RWPE1 (cell line): ENCODE results near the gene CDC25B.

Experiments
- CTCF ChIA-PET: fragments of 350-600 bp; sonication (Branson Sonifier 250); formaldehyde crosslinking; extraction: SDS; loops from one replicate; lab custom pipeline; 2021; lab: Yijun Ruan, JAX
- POLR2A ChIA-PET: fragments of 400-600 bp; formaldehyde crosslinking; extraction: SDS; loops from one replicate; lab custom pipeline; 2020; ENCODE audit warnings: antibody characterized with exemption; ENCODE audit not compliant: low non-redundant PET; lab: Yijun Ruan, JAX
- DNase-seq: peaks from one replicate; pipeline ENCODE4 v3.0.0; 2012; ENCODE audit warnings: low spot score
- H3K27ac ChIP-seq: fragments of 450-650 bp; 2 replicates; pipeline ENCODE4 v1.5.1; 2017
- TF ChIP-seq, protein P1 (sequence below): fragments of 450-650 bp; conservative IDR thresholded peaks from 2 replicates; pipeline ENCODE4 v1.5.1; 2017; ENCODE audit warnings: low read depth, mild to moderate bottlenecking

The CDC25B gene

DNA sequence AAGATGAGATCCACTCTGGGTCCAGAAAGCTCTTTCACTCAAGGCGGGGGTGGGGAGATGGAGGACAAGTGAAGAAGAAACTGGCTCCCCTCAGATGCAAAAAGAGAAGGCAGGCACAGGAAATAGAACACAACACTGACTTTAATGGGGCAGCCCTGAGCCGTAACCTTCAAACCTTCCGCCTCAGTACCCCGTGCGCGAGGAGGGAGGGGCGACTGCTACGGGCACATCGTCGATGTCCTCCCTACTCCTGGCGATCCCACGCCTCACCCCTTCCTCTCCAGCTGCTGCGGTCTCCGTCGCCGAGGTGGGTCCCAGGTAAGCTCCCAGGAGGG is 18.8 kb upstream of the CDC25B start:
- POLR2A ChIA-PET = no interaction called here
- peak overlapping the region; percentile 3; the same call in 1 of the 2 replicates for H3K27ac ChIP-seq
- CTCF ChIA-PET = interaction anchor here (0.9 to 3.4 kb wide), 2 partner anchors 9 to 101 kb away, joined by 5 to 18 read pairs; no protein-coding TSS in a partner anchor
- DNase-seq = no peak
- TF ChIP-seq, protein P1, sequence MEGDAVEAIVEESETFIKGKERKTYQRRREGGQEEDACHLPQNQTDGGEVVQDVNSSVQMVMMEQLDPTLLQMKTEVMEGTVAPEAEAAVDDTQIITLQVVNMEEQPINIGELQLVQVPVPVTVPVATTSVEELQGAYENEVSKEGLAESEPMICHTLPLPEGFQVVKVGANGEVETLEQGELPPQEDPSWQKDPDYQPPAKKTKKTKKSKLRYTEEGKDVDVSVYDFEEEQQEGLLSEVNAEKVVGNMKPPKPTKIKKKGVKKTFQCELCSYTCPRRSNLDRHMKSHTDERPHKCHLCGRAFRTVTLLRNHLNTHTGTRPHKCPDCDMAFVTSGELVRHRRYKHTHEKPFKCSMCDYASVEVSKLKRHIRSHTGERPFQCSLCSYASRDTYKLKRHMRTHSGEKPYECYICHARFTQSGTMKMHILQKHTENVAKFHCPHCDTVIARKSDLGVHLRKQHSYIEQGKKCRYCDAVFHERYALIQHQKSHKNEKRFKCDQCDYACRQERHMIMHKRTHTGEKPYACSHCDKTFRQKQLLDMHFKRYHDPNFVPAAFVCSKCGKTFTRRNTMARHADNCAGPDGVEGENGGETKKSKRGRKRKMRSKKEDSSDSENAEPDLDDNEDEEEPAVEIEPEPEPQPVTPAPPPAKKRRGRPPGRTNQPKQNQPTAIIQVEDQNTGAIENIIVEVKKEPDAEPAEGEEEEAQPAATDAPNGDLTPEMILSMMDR = no peak

DNA sequence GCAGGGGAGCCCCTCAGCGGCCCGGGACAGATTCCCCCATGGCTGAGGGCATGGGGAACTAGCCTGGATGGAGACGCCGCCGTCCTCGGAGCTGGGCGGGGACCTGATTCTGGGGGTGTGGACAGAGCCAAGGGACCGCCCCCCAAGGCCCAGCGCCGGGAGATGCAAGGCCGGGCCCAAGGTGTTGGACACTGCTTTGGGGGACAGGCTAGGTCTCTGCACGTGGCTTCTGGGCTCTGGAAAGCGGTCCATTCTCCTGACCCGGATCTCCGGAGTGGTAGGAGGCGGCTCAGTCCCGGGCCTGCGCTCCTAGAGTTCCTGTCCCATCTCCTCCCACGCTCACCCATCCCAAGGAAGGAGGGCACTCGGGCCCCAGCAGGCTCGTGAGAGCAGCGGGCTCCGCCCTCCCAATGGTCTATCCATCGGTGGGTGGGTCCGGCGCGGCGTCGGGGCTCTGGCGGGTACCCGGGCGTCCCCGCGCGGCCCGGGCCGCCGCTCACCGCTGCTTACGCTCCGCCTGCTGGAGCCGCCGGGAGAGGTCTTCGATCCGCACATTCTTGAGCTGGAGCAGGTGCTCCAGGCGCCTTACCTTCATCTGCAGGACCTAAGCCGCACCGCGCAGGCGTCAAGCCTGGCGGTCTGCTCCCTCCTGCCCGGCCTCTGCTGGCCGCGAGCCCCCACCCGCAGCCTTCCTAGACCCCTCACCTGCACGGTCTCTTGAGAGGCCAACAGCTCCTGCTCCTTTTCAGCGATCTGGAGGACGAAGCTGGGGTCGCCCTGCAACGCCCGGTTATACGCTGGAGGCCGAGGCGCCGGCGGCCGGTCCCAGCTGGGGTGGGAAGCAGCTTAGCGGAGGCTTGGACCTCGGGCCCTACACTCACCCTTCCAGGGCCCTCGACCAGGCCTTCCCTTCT is 18.1 kb upstream of the CDC25B start:
- TF ChIP-seq, protein P1 = no peak
- peak overlapping the region; percentile 3; the same call in 1 of the 2 replicates for H3K27ac ChIP-seq
- POLR2A ChIA-PET = interaction anchor here (0.6 kb wide), 1 partner anchor 35 kb away, joined by 4 read pairs; no protein-coding TSS in a partner anchor
- CTCF ChIA-PET = interaction anchor here (0.8 to 3.4 kb wide), 6 partner anchors 8 to 101 kb away, joined by 3 to 18 read pairs (median 5); partner anchors contain the start of genes AP5S1 and CENPB
- peak; percentile 63 for DNase-seq

DNA sequence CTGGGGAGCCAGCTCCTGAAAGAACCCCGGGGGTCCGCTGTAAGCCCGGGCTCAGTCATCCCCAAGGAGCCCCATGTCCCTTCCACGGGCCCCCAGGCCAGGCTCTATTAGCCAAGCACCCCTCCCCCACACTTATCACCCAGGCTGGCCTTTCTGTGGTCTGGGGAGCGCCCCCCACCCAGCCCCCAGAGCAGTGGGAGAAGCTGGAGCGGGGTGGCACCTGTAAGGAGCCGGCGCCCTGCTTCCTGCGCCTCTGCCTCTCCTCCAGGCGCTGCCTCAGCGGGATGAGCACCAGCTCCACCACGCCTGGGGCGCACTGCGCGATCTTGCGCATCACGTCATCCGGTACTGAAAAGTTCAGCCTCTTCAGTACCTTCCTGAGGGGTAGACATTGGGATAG is 17.1 kb upstream of the CDC25B start:
- TF ChIP-seq, protein P1 = no peak
- CTCF ChIA-PET = interaction anchor here (0.5 to 3.4 kb wide), 6 partner anchors 10 to 237 kb away, joined by 3 to 18 read pairs (median 5); partner anchors contain the start of gene AP5S1
- no peak overlapping the region for H3K27ac ChIP-seq
- no peak for DNase-seq
- POLR2A ChIA-PET = interaction anchor here (0.6 kb wide), 1 partner anchor 36 kb away, joined by 4 read pairs; no protein-coding TSS in a partner anchor

DNA sequence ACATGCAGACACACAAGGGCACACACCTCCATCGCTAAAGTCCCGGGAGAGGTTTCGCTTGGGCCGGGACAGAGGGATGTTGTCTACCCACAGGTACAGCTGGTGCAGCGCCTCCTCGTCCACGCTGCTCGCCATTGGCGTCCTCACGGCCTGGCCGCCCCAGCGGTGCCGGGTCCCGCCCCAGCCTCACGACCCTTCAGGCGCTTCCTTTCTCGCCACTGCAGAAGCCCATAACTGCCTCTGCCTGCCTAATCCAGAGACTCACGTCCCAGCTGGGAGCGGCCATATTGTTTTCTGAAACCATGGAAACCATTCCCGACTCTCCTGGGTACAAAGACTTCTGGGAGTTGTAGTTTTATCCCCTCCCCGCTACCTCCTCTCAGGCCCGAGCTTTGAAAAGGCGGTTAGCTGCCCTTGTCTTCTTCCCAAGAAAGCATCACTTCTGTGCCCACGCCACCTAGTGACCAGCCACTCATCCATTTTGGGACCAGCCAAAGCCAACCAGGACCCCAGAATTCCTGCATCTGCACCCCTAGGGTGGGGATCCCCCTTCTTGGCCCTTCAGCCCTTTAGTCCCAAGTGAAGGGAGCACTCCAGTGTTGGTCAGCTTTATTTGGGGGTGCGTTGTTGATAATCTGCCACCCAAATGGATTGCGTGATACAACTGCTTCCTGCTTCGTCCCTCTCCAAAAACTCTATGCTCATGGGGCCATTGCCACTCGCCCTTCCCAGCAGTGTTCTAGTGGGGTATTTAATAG is 14.8 kb upstream of the CDC25B start, which contains the start of gene SPEF1:
SPEF1 (minus strand) TSS at position 296 of the 758 bp plus-strand sequence; CDS start at position 135, 161 bp downstream.
- POLR2A ChIA-PET = interaction anchor here (0.5 to 0.8 kb wide), 3 partner anchors 13 to 844 kb away, joined by 3 to 5 read pairs (median 3); partner anchors contain the start of gene ADISSP
- CTCF ChIA-PET = interaction anchor here (0.8 to 1.3 kb wide), 3 partner anchors 10 to 39 kb away, joined by 3 to 9 read pairs (median 4); partner anchors contain the start of genes ADISSP and AP5S1
- peak within 1 kb of the TSS; percentile 83 for H3K27ac ChIP-seq
- TF ChIP-seq, protein P1 = peak; percentile 81
- DNase-seq = peak; percentile 98

DNA sequence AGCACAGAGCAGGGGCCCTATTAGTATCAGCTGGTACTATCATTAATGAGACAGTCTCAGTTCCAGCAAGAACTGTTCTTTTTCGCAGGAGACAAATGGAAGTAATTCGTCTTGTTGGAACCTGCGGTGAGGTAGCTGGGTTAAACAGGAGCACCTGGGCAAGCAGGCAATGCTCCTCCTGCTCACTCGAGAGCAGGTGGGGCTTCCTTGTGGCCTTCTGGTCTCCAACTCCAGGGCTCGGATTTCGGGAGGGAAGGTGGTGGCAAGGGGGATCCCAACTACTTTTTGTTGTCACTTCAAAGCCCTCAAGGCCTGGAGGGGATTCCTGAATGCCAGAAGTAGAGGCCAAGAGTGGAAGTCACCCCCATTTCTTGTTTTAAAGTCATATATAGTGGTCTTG is 13.5 kb upstream of the CDC25B start:
- TF ChIP-seq, protein P1 = no peak
- CTCF ChIA-PET = interaction anchor here (0.5 kb wide), 1 partner anchor 79 kb away, joined by 4 read pairs; no protein-coding TSS in a partner anchor
- DNase-seq = no peak
- POLR2A ChIA-PET = no interaction called here
- peak overlapping the region; percentile 83 for H3K27ac ChIP-seq
